Activated naive CD4-positive, alpha-beta T cell treated with anti-CD3 and anti-CD28 coated beads, Interleukin-2, amount 50 U/mL, for 16 hours (primary cell): Measurements from ENCODE around the gene MTA1.

Experiments used
- DNase-seq: peaks from one replicate; pipeline ENCODE4 v3.0.0-alpha.2; 2020

The MTA1 gene

DNA sequence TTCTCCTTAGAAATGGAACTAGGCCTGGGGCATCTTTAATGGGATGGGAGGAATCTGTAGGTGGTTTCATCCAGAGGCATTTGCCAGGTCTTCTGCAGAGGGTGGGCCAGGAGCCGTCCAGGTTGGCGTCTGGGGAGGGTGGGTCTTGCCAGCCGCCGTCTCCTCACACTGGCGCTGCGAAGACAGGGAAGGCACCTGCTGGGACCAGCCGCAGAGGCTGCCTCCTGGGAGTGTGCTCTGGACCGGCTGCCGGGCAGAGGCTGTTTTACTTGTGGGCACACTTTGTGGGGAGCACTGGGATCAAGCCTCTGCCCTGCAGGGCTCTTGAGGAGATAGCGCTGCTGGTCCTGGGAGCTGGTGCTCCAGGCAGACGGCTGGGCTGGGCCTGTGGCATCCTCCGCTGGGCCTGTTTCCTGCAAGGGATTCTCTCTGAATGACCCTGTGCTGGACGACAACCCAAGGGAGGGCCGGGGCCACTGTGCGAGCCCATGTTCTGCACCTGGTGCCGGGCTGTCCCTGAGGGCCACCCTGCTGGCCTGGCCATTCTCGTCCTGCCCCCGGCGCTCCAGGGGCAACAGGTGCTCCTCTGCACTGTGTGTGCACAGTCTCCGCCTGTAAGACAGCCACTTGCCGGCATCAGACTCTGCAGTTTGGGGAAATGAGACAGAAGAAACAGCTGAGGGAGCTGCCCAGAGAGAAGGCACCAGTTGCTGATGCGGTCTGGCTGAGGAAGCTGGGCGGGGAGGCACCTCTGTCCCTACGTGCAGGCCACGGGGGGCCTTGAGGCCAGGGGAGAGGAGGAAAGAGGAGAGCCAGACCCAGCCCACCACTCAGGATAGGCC lies 31.3 kb upstream of the MTA1 start:
- no peak for DNase-seq

DNA sequence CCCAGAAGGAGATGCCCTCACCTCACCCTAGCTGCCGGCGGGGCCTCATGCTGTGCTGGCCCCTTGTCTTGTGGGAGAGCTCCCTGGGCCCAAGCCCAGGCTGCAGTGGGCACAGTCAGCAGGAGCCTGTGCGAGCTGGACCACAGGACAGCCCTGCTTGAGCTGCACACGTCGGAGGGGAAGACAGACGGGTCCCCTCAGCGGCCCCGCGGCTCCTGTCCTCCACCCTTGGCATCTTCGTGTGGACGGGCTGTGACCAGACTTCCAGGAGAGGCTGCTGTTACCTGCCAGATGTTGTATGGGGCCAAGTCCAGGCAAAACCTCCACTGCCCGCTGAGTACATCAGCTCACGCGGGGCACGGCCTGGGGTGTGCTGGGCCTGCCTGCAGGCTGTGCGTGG lies 30.7 kb upstream of the MTA1 start:
- DNase-seq: no peak

DNA sequence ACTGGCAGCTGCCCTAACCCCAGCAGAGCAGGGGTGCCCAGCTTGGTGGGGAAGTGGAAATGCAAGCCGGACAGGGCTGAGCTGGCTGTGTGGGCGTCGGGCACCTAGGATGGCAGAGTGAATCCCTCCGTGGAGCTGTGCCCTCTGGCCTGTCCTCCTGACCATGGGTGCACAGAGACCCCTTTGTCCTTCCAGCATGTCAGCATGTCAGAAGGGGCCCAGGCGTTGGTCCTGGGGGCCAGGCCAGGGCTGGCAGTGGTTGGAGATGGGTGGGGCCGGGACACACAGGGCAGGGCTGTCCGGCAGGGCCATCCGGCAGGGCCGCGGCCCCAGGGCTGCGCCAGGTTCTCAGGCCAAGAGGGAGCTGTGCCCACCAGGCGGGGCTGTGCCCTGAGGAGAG lies 30.1 kb upstream of the MTA1 start:
- DNase-seq: no peak

DNA sequence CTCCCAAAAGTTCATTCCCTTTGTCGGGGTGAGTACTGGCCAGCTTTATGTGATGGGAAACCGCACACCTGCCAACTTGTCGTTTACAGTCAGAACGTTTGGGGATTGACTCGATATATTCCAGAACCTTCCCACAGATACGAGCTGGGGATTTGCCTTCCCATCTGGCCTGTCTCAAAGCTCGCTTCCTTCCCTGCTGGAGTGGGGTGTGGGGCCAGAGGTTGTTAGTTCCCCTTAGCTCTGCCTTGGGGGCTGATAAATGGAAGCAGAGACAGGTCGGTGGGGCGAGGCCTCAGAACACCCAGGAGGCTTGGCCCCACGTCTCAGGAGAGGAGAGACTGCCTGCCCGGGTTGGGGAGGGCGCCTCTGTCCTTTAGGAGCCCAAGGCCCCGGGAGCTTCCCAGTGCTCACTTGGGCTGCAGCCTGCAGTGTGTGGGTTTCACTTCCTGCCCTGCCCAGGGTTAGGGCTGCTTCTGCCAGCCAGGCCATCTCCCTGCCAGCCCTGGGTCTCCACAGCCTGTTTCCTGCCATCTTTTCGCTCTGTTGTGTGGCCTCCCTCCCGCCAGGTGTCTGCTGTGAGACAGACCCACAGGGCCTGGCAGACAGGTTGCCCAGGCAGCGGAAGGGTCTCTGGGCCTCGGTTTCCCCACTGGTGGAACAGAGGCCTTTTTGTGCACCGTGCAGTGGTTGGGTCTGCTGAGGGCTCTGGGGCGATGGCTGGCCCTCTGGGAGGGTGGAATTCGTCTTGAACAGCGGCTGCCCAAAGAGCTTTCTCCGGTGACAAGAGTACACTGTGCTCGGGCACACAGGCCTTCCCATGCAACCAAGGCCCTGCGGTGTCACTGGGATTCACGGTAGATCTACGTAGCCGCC lies 29.4 kb upstream of the MTA1 start:
- DNase-seq: no peak

DNA sequence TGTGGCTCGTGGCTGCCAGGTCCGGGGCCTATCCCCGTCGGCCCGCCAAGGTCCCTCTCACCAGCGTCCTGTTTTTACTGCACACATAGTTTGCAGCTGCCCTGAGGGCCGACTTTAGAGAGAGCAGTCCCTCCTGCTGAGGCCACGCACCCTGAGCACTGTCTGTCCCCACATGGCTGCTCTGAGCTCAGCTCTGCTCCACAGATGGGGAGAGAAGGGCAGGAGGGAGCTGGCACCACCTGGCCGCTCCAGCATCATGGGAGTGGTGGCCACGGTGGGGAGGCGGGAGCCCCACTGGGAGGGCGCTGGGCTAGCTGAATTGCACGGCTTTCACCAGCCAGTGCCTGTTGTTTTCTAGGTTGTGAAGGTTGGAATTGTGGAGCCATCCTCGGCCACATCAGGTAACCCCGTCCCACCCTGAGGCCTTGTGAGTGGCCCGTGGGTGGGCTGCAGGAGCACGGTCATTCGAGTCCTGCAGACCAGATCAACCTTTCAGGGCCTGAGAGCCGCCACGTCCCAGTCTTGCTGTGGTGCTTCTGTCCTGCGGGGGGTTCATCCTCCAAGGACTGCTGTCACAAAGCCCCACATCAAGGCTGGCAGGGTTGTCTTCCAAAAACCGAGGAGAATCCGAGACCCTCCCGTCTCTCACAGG lies 28.7 kb upstream of the MTA1 start:
- no peak for DNase-seq

DNA sequence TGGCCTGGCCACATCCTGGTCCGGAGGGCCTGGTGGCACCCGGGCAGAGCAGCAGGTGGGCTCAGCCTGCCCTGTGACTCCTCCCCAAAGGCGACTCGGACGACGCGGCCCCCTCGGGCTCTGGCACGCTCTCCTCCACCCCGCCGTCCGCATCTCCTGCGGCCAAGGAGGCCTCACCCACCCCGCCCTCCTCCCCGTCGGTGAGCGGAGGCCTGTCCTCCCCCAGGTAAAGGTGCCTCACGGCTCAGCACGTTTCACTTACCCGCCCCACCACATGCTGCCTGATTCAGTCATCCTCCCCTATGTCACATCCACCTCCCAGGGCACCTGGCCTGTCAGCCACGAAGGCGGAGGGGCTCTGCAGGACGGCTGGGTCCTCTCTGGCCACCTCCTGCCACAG lies 28.1 kb upstream of the MTA1 start:
- no peak for DNase-seq

DNA sequence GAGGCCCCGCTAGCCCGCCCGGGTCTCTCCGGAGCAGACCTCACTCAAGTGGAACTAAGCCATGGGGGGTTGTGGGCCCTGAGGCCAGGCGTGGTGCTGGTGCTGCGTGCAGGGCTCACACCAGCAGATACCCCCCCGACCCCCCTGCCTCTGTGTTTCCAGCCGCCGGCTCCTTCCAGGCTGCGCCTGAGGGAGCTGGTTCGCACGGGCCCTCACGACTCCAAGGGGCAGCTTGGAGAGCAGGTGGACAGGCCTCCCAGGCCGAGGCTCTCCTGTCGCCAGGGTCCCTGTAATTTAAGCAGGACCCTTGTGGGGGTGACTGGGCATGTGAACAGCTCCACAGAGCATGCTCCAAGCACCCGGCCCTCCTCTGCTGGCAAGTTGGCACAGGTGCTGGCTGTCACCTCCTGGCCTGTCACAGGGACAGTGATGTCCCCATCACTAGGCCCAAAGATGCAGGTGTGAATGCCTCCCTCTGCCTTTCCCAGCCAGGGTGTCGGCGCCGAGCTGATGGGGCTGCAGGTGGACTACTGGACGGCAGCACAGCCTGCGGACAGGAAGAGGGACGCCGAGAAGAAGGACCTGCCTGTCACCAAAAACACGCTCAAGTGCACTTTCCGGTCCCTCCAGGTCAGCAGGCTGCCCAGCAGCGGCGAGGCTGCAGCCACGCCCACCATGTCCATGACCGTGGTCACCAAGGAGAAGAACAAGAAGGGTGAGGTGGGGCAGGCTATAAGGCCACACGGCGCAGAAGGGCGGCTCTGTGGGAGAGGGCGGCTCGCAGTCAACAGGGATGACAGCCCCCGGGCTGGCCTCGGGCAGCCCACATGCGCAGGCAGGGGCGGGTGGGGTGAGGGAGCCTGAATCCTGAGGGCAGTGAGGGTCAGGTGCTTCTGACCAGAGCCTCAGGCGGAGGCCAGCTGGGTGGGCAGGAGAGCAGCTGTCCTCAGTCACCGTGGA lies 27.2 kb upstream of the MTA1 start:
- no peak for DNase-seq

DNA sequence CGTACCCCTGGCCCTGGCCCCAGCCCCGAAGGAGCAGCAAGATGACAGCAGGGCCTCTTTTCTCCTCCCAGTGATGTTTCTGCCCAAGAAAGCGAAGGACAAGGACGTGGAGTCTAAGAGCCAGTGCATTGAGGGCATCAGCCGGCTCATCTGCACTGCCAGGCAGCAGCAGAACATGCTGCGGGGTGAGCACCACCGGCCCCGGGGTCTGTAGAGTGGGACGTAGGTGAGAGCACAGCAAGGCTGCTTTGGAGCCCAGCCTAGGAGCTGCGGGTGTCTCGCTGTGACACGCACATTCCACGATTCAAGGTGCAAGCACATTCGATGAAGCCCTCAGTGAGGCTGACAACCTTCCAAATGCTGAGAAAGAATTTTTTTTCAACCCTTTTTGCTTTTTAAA lies 26.5 kb upstream of the MTA1 start:
- DNase-seq: no peak

DNA sequence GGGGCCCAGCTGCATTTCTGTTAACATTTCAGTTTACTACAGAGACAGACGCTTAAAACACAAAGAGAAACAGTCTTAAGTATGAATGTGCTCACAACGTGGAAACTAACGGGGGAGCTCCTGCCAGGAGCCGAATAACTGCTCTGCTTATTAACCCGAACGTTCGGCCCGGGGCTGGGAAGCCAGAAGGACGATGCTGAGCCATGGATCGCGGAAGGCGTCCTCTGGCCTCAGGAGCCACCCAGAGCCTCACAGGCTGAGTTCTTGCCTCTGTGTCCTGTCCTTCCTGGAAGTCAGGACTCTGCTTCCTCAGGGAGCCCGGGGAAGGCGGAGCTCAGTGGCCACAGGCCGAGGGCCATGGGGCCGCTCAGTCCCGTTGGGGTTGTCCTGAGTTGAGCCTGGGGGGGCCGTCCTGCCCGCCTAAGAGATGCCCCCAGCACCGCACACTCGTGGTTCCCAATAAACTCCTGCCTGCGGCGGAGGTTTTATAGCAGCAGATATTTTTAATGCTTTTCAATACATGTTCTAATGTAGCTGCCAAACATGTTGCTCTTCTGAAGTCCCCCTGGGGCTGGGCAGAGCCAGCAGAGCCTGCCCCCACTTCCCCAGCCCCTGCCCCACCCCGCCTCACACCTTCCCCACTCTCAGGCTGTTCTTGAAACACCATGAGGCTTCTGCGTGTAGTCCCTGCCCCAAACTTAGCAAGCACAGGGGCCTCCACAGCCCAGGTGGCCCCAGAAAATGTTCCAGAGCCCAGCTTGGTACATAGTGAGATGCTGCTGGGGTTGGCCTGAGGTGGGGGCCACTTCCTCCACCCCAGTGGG lies 24.7 kb upstream of the MTA1 start:
- DNase-seq: no peak

DNA sequence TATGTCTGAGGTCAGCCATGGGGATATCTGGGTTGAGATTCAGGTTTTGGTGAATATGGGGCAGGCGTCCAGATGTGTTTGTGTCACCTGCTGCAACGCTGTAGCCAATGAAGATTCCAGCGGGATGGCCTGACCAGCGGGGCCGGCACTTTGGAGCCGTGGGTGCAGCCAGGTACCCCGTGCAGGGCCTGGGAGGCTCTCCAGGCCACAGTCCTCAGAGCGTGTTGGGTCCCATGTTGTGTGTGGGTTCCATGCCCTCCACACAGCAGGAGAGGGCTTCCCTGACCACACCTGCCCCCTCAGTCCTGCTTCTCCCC lies 24.1 kb upstream of the MTA1 start:
- DNase-seq: no peak

DNA sequence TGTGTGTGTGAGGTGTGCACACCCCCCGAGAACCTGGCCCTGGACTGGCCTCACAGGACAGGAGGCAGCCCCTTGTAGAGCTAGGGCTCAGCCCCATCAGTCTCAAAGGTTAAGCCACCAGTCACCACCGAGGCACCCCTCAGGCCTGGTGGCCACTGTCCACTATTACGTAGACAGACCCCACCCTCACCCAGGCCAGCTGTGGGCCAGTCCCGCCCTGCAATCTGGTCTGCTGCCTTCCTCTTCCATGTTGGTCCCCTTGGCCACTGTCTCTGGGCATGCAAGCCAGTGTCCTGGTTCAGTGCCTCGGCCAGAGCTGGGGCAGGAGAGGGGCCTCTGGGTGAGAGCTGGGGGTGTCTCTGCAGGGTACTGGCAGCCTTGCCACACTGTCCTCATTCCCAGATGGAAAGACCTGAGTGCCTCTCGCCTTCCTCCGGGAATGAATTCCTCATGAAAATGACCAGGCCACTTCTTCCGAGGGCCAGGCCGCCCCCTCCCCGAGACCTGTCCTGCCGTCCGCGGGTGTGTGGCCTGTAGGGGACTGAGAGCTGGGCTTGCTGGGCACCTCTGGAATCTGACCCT lies 22.2 kb upstream of the MTA1 start:
- no peak for DNase-seq

DNA sequence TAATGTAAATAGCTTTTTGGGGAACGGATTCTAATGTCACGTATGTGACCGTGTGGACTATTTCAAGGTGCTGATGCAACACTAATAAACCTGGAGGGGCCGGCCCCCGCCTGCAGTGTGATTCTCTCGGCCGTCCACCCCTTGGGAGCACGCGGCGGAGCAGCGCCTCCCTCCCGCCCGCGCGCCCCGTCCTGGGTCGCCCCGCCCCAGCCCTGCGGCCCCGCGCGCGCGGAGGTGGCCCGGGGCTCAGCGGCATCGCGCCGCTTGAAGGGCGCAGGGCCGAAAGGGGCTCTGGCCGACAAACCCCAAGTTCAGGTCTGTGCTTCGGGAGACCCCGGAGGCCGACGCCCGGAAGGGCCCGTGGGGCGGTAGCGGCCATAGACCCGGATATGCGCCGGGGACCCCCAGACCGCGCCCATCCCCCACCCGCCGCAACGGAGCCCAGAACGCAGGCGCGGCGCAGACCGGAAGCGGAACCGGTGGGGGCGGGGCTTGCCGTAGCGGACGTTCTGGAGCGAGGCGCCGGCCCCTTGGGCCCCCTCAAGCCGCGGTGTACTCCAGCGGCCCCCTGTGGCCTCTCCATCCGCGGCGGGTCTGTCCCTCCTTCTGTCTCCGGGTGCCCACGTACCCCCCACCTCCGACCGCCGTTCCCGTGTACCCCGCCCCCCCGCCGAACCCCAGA lies 21.4 kb upstream of the MTA1 start, which contains the start of gene TEX22:
TEX22 (plus strand) TSS at position 495 of the 682 bp plus-strand sequence. CDS start 803 bp downstream, outside the sequence.
- peak; percentile 91 for DNase-seq

DNA sequence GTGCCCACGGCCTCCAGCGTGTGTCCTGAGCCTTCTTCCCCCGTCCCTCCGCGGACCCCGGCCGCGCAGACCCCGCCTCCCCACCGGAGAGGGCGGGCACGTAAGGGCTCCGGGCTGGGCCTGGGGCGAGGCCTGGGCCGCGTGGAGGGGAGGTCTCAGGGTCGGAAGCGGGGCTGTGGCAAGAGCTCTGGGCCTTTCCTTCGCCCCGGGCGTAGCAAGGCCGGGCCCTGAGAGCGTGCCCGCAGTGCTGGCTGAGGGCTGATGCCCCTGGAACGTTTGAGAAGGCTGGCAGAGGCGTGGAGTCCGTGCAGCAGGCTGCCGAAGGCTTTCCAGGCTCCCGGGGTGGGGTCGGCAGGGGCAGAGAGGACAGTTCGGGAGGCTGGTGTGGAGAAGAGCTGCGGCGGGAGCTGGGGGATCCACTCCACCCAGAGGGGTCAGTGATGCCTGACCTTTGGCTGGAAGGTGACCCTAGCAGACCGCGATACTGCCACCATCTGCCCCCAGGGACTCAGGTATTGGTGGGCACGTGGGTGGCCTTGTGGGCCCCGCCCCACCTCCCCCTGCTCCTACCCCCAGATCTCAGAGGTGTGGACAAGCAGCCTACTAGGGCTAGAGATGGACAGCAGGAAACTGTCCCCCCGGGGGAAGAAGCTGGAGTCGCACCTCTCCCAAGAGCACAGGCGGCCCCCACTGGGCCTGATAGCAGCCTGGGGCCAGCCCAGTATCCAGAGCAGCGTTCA lies 20.7 kb upstream of the MTA1 start:
- peak; percentile 56 for DNase-seq

DNA sequence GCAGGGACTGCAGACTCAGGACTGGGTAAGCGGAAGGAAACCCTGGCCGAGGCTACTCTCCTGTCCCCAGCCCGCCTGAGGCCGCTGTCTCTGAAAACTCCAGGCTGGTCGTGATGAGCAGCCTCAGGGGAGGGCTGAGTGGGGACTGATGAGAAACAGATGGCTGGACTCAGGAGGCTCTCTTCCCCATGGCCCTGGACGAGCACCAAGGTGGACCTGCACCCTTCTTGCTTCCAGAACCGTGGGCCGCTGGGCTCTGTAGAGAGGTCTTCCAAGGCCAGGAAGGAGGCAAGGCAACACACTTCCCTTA lies 20.2 kb upstream of the MTA1 start:
- no peak for DNase-seq

DNA sequence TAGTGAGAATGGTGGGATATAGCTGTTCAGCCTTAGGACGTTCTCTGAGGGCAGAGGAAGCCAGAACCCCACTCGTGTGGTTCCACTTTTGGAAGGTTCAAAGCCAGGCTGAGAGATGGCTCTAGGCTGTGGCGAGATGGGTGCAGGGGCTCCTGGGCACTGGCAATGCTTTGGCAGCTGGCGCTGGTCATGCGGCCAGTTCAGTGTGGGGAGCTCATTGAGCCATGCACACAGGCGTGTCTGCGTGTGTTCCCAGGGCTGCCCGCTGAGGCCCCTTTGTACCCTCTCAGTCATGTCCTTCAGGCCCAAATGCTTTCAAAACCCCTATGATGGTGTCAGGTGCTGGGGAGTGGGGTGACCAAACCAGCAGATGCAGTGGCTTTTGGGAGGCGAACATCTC lies 19.6 kb upstream of the MTA1 start:
- no peak for DNase-seq

DNA sequence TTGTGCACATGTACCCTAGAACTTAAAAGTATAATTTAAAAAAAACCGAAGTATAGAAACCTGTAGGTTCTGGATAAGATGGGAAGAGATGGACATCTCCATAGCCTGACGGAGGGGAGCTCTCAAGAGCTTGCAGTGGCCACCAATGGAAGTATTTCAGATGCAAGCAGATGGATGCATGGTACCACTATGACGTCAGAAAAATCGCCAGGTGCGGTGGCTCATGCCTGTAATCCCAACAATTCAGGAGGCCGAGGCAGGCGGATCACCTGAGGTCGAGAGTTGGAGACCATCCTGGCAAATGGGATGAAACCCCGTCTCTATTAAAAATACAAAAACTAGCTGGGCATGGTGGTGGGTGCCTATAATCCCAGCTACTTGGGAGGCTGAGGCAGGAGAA lies 17.9 kb upstream of the MTA1 start:
- DNase-seq: no peak

DNA sequence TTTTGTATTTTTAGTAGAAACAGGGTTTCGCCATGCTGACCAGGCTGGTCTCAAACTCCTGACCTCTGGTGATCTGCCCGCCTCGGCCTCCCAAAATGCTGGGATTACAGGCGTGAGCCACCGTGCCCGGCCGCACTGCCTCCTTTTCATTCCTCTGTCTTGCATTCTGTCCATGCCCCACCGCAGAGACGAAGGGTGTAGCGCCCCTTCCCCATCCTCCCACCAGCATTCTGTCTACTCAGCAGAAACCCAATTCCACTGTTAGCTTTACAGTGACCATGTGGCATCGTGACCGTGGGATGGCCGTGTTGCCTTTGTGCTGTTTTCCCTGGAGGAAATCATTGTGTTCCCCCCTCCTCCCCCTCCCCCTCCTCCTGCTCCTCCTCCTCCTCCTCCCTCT lies 11.0 kb upstream of the MTA1 start:
- DNase-seq: no peak

DNA sequence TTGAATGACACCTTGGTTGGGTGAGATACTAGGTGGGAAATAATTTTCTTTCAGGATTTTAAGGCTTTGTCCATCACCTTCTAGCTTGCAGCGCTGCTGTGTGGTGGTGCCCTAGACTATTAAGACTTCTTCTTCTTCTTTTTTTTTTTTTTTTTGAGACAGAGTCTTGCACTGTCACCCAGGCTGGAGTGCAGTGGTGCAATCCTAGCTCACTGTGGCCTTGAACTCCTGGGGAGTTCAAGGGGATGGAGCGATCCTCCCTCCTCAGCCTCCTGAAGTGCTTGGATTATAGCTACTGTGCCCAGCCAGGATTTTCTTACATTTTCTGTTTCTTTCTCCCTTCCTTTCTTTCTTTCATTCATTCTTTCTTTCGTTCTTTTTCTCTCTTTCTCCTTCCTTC lies 10.3 kb upstream of the MTA1 start:
- no peak for DNase-seq

DNA sequence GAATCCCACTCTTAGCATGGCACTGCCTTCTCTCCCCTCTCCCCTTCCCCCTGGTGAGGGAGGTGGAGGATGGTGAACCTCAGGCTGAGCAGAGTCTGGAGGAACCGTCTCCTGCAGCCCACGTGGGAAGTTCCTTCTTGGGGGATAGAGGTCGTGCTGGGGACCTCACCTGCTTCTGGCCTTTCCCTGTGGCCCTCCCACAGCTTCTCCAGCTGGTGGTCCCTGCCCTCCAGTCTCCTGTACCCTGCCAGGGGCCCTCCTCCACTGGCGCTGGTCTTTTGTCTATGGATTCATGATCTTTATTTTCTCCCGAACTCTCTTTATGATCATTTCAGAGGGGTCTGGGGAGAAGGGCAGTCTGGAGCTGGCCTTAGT lies 9.0 kb upstream of the MTA1 start:
- no peak for DNase-seq
